ENCODE measurements around the gene UBC.

DNA sequence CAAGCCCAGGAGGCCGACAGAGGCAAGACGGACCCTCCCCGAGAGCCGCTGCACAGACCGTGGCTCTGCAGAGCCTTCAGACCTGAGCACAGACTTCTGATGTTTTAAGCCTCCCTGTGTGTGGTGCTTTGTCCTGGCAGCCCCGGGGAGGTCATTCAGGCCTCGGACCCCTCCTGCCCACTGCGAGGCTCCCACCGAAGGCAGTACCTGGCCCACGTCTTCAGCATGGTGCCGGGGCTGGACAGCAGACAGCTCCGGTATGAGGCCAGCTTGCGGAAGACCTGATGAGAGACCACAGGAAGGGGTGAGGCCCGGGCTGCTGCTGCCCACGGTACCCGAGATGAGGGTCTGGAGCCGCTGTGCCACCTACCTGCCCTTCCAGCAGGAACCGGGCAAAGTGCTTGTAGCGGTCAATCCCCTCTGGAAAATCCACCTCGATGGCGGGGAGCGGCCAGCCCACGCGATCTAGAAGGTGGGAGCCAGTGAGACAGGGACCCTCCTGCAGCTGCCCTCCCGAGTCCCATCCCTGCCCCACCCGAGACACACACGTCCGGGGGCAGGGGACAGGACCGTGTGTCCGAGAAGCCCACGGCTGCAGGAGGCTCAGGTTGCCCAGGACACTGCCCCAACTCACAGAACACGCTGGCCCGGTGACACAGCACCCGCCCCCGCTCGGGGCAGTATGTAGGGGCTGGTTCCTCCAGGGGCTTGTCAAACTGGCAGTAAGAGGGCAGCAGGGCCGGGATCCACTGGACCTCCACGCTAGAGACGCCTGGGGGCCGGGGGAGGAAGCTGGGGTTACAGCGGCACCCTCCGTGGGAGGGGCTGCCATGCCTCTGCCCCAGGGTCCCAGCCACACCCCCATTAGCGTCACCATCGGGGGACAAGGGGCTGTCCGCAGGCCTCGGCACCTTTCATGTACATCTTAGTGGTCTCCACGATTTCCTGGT is 35.6 kb upstream of the UBC start:
- TF ChIP-seq, protein P1, sequence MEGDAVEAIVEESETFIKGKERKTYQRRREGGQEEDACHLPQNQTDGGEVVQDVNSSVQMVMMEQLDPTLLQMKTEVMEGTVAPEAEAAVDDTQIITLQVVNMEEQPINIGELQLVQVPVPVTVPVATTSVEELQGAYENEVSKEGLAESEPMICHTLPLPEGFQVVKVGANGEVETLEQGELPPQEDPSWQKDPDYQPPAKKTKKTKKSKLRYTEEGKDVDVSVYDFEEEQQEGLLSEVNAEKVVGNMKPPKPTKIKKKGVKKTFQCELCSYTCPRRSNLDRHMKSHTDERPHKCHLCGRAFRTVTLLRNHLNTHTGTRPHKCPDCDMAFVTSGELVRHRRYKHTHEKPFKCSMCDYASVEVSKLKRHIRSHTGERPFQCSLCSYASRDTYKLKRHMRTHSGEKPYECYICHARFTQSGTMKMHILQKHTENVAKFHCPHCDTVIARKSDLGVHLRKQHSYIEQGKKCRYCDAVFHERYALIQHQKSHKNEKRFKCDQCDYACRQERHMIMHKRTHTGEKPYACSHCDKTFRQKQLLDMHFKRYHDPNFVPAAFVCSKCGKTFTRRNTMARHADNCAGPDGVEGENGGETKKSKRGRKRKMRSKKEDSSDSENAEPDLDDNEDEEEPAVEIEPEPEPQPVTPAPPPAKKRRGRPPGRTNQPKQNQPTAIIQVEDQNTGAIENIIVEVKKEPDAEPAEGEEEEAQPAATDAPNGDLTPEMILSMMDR (IDR thresholded peaks at IDR 0.05; ENCODE audit: insufficient read depth, low read depth, low read length) = no peak
- no peak for TF ChIP-seq EZH2 (IDR thresholded peaks at IDR 0.05; ENCODE audit: insufficient read depth, low read length)
